Activated naive CD4-positive, alpha-beta T cell treated with anti-CD3 and anti-CD28 coated beads, Interleukin-2, amount 50 U/mL, for 72 hours (primary cell): ENCODE data around the gene CDC25C. TPM values are rescaled to one million over a fixed set of nuclear protein-coding genes. Genes with fewer than 3 reads are reported as not detected.
A peak's percentile ranks its signal among the peaks of the same experiment; 100 is the strongest.

Experiments used
- ATAC-seq, 2 donors: fragments of 150-1000 bp; cut with Tn5 transposase; 2 replicates each; pipeline ENCODE4 v1.10.0; 2021; ENCODE audit warnings: mild to moderate bottlenecking in 2 of 2, moderate library complexity in 2 of 2
- DNase-seq, 2 donors: peaks; one replicate each; pipeline ENCODE4 v3.0.0; 2021 to 2022; ENCODE audit warnings: low spot score in 2 of 2
- H3K27ac Mint-ChIP-seq, 2 donors: one replicate each; pipeline ENCODE4 v1.8.0; 2022; ENCODE audit warnings: mild to moderate bottlenecking in 2 of 2, mixed read lengths in 2 of 2
- H3K36me3 Mint-ChIP-seq, 2 donors: one replicate each; pipeline ENCODE4 v1.8.0; 2022; ENCODE audit warnings: mixed read lengths in 2 of 2
- H3K9me3 Mint-ChIP-seq, 2 donors: one replicate each; pipeline ENCODE4 v1.8.0; 2022; ENCODE audit warnings: mixed read lengths in 2 of 2
- total RNA-seq, 2 donors: library from RNA; stranded (reverse); gene quantifications; one replicate each; pipeline ENCODE4 v1.2.3, GENCODE V29; 2022

Gene CDC25C
- 10 to 100 TPM; 19.1 to 30.5 TPM for total RNA-seq

GRCh38 chr5:138331449-138332368, at the start of gene CDC25C:
Gene CDC25C (minus strand): TSS chr5:138331804. CDS start chr5:138331180, 624 bp downstream.
- DNase-seq (peak; percentile 95 to 98), ATAC-seq (peak; percentile 97 to 99)
- H3K9me3 Mint-ChIP-seq, result no peaks in the 10 kb centered on the region
- H3K36me3 Mint-ChIP-seq, result peaks cover 4 to 10% of the 10 kb centered on the region in 2 donors
- peak within 1 kb of the TSS; percentile 94 to 99 for H3K27ac Mint-ChIP-seq

DNA sequence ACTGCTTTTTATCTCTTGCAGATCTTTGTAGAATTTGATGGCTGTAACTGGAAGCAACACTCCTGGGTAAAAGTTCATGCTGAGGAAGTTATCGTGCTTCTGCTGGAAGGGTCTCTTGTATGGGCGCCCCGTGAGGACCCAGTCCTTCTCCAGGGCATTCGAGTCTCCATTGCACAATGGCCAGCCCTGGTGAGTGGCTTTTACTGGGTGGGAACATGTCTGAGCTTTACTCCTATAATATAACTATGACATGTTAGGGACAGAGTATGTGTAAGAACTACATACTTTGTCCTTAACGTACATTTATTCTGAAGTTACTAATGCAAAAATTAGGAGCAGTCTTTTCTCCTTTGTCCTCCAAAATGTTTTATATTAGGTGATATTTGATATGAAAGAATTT, 41.0 kb upstream of the CDC25C start:
- Mint-ChIP-seq H3K36me3 (peaks cover 0 to 8% of the 10 kb centered on the region in 2 donors), H3K9me3 (no peaks in the 10 kb centered on the region), H3K27ac (no peak overlapping the region)
- ATAC-seq (no peak), DNase-seq (no peak)

GRCh38 chr5:138372225-138372624, 40.6 kb upstream of the CDC25C start:
- DNase-seq (no peak), ATAC-seq (peak in 1 of 2 donors; percentile 69)
- Mint-ChIP-seq H3K27ac (no peak overlapping the region), H3K9me3 (no peaks in the 10 kb centered on the region), H3K36me3 (peaks cover 0 to 4% of the 10 kb centered on the region in 2 donors)

- DNase-seq, result no peak
- no peak overlapping the region for H3K27ac Mint-ChIP-seq
- H3K36me3 Mint-ChIP-seq, result no peaks in the 10 kb centered on the region
- ATAC-seq, result no peak
- no peaks in the 10 kb centered on the region for H3K9me3 Mint-ChIP-seq
Measured at GRCh38 chr5:138371454-138371853, 39.9 kb upstream of the CDC25C start.

DNA sequence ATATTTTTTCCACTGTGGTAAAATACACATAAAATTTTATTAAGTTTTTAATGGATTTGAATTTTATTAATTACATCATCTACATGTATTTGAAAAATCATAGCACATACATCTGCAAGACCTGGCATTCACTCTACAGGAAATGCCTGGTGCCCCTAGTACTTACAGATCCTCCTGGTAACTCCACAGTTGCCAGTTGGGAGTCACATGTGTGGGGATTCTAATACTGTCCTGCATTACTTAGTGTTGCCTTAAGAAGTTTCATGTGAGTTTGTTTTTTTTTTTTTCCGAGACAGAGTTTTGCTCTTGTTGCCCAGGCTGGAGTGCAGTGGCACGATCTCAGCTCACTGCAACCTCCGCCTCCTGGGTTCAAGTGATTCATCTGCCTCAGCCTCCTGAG, 38.9 kb upstream of the CDC25C start:
- ATAC-seq (no peak), DNase-seq (no peak)
- Mint-ChIP-seq H3K36me3 (no peaks in the 10 kb centered on the region), H3K27ac (no peak overlapping the region), H3K9me3 (no peaks in the 10 kb centered on the region)

- Mint-ChIP-seq H3K36me3 (no peaks in the 10 kb centered on the region), H3K9me3 (no peaks in the 10 kb centered on the region), H3K27ac (peak overlapping the region; percentile 5 to 75)
- no peak for ATAC-seq
- no peak for DNase-seq
Measured at GRCh38 chr5:138369706-138370105, 38.1 kb upstream of the CDC25C start.

- H3K36me3 Mint-ChIP-seq, result no peaks in the 10 kb centered on the region
- H3K9me3 Mint-ChIP-seq, result no peaks in the 10 kb centered on the region
- peak overlapping the region; percentile 5 to 75 for H3K27ac Mint-ChIP-seq
- DNase-seq (no peak), ATAC-seq (no peak)
Measured at GRCh38 chr5:138369261-138369660, 37.7 kb upstream of the CDC25C start.

DNA sequence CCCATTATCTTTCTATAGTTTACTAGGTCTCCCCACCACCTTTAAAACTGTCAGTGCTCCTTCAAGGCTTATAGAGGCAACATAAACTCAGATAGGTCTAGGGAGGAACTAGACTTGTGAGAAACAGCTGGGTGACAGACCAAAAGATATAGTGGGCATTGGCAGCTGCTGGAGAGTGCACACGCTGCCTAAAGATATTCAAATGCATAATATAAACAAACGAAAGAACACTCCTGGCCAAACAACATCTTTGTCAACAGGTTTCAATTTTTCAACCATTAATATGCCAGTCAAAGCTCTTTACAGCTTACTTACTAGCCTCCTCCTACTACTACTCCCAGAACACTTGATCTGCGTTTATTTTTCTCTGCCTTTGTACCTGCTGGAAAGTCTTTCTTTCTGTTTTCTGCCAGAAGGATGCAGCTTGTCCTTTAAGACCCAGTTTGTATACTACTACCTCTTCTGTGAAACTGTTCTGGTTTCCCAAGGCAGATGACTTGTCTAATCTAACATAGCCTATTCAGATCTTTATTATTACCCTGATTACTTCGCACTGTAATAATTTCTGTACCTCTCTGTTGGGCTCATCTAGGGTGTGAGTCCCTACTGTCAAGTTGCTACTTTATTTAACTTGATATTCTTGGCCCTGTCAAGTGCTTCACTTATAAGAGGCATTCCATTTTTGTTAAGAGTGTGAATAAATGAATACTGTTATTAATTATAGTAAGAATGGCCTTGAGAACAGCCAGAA, 35.2 kb upstream of the CDC25C start:
- DNase-seq, result no peak
- no peak overlapping the region for H3K27ac Mint-ChIP-seq
- no peaks in the 10 kb centered on the region for H3K36me3 Mint-ChIP-seq
- H3K9me3 Mint-ChIP-seq, result no peaks in the 10 kb centered on the region
- ATAC-seq, result no peak

DNA sequence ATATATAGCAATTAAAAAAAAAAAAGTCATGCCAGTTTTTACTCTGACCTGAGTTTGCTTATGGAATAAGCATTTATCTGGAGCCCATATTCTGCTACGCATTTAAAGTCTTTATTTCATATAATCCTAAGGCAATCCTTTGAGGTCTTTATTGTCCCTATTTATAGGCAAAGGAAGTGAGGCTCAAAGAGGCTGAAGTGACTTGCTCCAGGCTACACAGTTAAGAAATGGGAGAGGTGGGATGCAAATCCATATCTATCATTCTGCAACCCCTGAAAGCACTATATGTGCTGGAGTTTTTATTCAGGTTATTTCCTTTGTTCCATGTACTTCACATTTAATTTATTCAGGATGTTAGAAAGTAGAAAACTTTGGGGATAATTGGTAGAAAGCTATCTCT, 33.0 kb upstream of the CDC25C start:
- ATAC-seq (no peak), DNase-seq (no peak)
- no peaks in the 10 kb centered on the region for H3K9me3 Mint-ChIP-seq
- H3K27ac Mint-ChIP-seq, result no peak overlapping the region
- no peaks in the 10 kb centered on the region for H3K36me3 Mint-ChIP-seq

DNA sequence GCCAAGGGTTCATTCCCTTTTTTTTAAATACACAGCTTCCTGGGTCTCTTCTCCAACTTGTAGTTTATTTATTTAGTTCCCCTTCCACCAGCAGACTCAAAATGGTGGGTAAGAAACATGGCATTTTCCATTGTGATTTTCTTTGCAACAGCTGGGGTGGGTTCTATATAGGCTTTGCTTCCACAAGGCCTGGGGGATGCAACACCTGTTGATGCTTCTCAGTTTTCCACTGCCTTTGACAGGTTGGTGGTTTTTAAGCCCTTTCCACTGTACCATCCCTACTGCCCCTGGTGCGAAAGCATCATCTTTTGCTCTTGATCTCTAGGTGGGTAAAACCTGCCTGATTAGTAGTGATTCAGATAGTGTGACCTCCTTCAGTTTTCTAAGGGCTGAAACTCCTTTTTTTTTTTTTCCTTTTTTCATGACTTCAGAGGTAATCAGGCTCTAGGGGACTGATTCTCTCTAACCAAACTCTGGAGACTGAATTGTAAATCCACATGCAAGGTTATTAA, 29.4 kb upstream of the CDC25C start:
- no peak overlapping the region for H3K27ac Mint-ChIP-seq

DNA sequence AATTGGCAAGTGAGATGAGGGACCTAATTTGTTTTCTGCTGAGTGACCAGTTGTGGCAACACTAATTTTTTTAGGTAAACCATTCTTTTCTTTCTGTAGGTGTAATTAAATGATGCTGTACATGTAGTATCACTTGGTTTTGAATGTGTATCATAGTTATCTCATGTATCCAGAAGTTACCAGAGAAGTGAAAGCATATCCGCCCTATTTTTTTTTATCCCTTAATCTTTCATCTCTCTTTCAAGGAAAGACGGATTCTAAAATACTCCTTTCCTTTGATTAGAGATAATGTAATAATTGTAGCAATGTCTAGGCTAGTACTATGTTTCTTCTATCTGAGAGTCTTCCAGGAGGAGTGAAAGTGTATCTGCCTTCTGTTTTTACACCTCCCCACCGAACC, 28.0 kb upstream of the CDC25C start:
- H3K27ac Mint-ChIP-seq, result no peak overlapping the region
- DNase-seq, result no peak
- no peak for ATAC-seq
- no peaks in the 10 kb centered on the region for H3K9me3 Mint-ChIP-seq
- H3K36me3 Mint-ChIP-seq, result peaks cover 0 to under 1% of the 10 kb centered on the region in 2 donors

More for the DNA sequence above, 29.4 kb upstream of the CDC25C start:
- Mint-ChIP-seq H3K36me3 (no peaks in the 10 kb centered on the region), H3K9me3 (no peaks in the 10 kb centered on the region)
- ATAC-seq (peak in 1 of 2 donors; percentile 40), DNase-seq (no peak)

GRCh38 chr5:138354926-138355378, 23.3 kb upstream of the CDC25C start:
- peaks cover 7% of the 10 kb centered on the region in 2 donors for H3K9me3 Mint-ChIP-seq
- DNase-seq, result peak in 1 of 2 donors; percentile 66
- ATAC-seq, result peak; percentile 74 to 76
- H3K27ac Mint-ChIP-seq, result peak overlapping the region; percentile 51 to 89
- H3K36me3 Mint-ChIP-seq, result peaks cover 10% of the 10 kb centered on the region in 2 donors

DNA sequence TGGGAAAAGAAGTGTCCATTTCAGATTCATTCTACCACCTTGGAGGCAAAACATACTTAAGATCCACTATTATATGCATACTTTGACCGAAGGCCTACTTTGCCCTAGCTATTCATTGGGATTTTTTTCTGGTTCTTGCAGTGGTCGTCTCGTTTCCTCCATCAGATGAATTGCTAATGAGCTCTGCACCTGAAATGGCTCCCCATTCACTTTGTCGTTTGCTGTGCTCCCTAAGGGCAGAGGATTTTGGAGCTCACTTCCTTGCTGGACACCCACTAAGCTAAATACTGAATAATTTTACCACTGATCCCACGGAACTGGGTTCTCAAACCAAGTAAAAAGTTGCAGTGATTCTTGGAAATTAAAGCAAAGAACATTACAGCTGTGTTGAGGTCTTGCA, 22.8 kb upstream of the CDC25C start:
- Mint-ChIP-seq H3K27ac (peak overlapping the region; percentile 89 to 99), H3K9me3 (peaks cover 7% of the 10 kb centered on the region in 2 donors), H3K36me3 (peaks cover 10% of the 10 kb centered on the region in 2 donors)
- ATAC-seq (no peak), DNase-seq (no peak)

- no peak for DNase-seq
- ATAC-seq, result no peak
- peaks cover 7% of the 10 kb centered on the region in 2 donors for H3K9me3 Mint-ChIP-seq
- peak overlapping the region; percentile 89 to 99 for H3K27ac Mint-ChIP-seq
- peaks cover 10% of the 10 kb centered on the region in 2 donors for H3K36me3 Mint-ChIP-seq
Measured at GRCh38 chr5:138353560-138354080, 22.0 kb upstream of the CDC25C start.

DNA sequence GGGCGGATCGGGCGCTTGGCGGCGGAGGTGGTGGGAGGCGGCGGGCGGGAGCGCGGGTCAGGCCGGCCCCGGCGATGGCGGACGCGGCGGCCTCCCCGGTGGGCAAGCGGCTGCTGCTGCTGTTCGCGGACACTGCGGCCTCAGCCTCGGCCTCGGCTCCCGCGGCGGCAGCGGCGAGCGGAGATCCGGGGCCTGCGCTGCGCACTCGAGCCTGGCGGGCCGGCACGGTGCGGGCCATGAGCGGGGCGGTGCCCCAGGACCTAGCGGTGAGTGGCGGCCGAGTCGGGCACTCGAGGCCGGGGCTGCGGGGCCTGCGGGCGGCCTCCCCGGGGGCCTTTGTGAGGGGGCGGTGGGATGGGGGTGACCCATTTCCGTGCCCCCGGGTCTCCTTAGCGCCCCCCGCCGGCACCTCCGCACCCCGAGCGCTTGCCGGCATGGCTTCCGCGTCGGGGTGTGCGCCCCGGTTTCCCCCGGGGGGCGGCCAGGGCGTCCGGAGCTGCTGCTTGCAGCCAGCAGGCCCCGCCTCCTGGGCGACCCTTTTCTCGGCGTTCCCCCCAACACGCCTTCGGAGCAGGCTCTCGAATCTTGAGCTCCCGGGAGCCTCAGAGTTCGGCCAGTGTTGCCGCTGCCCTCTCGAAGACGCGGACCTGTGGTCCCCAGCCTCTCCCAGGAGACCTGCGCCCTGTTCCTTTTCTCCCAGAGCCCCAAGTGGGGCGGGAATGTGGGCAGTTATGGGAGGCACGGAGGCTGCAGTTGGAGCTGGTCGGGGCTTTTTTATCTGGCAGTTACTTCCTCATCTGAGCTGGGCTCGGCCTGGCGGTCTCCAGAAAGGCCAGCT, 21.3 kb upstream of the CDC25C start:
- peak; percentile 47 to 60 for ATAC-seq
- H3K36me3 Mint-ChIP-seq, result peaks cover 10 to 11% of the 10 kb centered on the region in 2 donors
- H3K9me3 Mint-ChIP-seq, result peaks cover 7% of the 10 kb centered on the region in 2 donors
- peak overlapping the region; percentile 89 to 99 for H3K27ac Mint-ChIP-seq
- DNase-seq, result peak; percentile 71 to 79
